Thyroid gland (tissue), 4 donors: ENCODE measurements around the gene DAB1.

Source experiments
- CTCF ChIP-seq, 6 experiments: fragments of 200-600 bp in 3 of 6; fragments of 450-650 bp in 3 of 6; sonication (generic) in 3 of 6; IDR thresholded peaks; one replicate each; pipeline ENCODE4 v1.5.1; 2016 to 2019; ENCODE audit warnings: antibody characterized with exemption in 6 of 6, mild to moderate bottlenecking in 2 of 6, inconsistent platforms in 1 of 6, moderate library complexity in 1 of 6
- POLR2A ChIP-seq, 2 donors: fragments of 450-650 bp; IDR thresholded peaks; one replicate each; pipeline ENCODE4 v1.6.1; 2017; ENCODE audit warnings: antibody characterized with exemption in 2 of 2, mild to moderate bottlenecking in 2 of 2, moderate library complexity in 1 of 2

GRCh38 chr1:57106296-57106695 is 317.6 kb downstream of the DAB1 start:
- TF ChIP-seq CTCF (IDR thresholded peaks at IDR 0.05) = no peak
- TF ChIP-seq POLR2A (IDR thresholded peaks at IDR 0.05) = no peak
